Left forelimb (tissue), 1 donor: ENCODE measurements around the gene KRIT1.

Experiments
- DNase-seq: peaks from one replicate; pipeline ENCODE4 v3.0.0-alpha.2; 2018; ENCODE audit warnings: low spot score

Gene KRIT1

DNA sequence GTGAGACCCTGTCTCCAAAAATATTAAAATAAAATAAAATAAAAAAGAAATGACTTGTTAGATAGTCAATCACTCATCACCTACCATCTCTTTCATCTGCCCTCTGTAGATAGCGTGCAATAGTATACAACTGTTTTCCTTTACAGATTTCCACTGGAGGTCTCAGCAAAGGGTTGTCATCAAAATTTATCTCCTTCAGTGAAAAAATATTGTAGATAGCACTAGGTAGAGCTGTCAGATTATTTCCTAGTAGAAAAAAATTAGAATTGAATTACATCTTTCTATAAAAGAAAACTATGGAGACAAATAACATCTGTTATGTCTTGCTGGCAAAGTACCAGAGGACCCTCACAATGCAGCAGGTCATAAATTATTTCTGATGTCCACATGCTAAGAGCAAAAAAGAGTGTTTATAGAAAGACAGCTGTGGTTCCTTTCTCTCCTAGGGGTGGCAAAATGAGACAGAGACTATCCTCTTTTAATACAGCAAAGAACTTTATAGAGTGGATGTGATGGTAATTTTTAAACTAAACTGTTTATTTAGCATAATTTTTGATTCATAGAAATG lies 95.2 kb downstream of the KRIT1 start:
- no peak for DNase-seq

DNA sequence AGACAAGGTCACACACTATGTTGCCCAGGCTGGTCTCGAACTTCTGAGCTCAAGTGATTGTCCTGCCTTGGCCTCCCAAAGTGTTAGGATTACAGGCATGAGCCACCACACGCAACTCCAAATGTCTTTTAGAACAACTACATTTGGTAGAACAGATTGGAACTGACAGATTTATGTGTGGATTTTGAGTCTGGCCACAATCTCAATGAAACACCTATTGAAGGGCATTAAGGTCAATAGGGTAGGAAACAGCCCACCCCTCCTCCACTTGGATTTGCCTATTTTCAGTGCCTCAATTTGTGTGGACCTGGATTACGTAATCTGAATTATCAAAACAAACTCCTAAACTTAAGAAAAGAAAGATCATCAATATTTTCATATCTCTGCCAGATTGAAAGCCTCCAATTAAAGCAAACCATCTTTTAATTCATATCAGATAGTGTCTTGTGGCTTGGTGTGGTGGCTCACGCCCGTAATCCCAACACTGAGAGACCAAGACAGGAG lies 95.9 kb downstream of the KRIT1 start:
- no peak for DNase-seq
